ENCODE measurements around the gene CIC. TPM values are rescaled to one million over a fixed set of nuclear protein-coding genes. Genes with fewer than 3 reads are reported as not detected.

CIC gene
- total and polyA plus RNA-seq, 9 of the 15 experiments (the other 6 are each of a cell fraction or from before 2014, with no cell fraction given): 0.07 to 44.7 (median 8.6) TPM

DNA sequence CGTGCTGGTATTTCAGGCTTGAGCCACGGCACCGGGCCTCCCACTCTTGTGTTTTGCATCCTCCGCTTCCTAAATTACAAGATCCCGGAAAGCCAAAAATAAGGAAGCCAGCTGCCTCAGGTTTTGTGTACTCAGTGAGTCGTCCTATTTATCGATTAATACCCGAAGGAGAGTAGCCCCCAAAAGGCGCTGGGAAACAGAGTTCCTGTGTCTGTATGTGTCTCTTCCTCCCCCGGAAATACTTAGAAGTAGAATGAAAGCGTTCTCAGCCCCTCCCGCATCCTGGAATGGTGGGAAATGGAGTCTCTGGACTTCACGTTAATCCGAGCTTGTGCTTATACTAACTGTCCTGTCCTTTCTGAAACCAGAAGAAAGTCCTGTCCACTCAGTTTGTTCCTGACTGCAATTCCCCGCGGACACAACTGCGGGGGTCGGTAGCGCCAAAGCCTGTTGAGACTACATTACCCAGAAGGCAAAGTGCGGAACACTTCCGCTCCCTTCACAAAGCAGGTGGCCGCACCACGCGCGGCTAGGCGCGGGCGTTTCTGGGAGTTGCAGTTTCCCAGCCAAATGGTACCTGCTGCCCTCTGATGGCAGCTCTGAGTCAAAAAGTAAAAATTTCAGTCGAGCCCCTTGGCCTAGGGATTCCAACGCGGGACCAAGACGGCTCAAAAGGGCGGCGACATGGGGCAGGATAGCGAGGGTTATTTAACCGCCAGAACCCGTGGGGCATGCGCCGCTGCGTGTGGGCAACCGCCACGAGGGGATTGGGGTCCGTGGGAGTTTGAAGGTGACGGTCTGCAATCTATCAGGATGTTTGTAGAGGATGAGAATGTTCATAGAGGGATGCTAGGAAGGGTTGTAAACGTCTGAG, 24.5 kb upstream of the CIC start (continued):
- TF ChIP-seq, protein P1, sequence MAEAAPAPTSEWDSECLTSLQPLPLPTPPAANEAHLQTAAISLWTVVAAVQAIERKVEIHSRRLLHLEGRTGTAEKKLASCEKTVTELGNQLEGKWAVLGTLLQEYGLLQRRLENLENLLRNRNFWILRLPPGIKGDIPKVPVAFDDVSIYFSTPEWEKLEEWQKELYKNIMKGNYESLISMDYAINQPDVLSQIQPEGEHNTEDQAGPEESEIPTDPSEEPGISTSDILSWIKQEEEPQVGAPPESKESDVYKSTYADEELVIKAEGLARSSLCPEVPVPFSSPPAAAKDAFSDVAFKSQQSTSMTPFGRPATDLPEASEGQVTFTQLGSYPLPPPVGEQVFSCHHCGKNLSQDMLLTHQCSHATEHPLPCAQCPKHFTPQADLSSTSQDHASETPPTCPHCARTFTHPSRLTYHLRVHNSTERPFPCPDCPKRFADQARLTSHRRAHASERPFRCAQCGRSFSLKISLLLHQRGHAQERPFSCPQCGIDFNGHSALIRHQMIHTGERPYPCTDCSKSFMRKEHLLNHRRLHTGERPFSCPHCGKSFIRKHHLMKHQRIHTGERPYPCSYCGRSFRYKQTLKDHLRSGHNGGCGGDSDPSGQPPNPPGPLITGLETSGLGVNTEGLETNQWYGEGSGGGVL (CRISPR knock-in tag; IDR thresholded peaks at IDR 0.05): no peak
- TF ChIP-seq TAF9B (IDR thresholded peaks at IDR 0.05; ENCODE audit: partially characterized antibody) (no peak), ZNF282 (CRISPR knock-in tag; IDR thresholded peaks at IDR 0.05) (no peak), TGIF2 (CRISPR knock-in tag; IDR thresholded peaks at IDR 0.05) (no peak), RAD21 (CRISPR knock-in tag; conservative IDR thresholded peaks at IDR 0.05 in 1 of 2, IDR thresholded peaks at IDR 0.05 in 1 of 2) (peak; percentile 44; a peak in 3 of 4 replicates), NCOA1 (IDR thresholded peaks at IDR 0.05; ENCODE audit: low read depth) (no peak), ELK1 (CRISPR knock-in tag; IDR thresholded peaks at IDR 0.05) (no peak), BDP1 (IDR thresholded peaks at IDR 0.05; ENCODE audit: insufficient read depth, insufficient read length) (no peak), HNRNPL (IDR thresholded peaks at IDR 0.05; ENCODE audit: low read depth, low read length) (no peak), SREBF1 (IDR thresholded peaks at IDR 0.05; ENCODE audit: borderline replicate concordance, low read depth, low read length) (peak; percentile 69; the same call in 1 of the 2 replicates), ZNF41 (CRISPR knock-in tag; conservative IDR thresholded peaks at IDR 0.05) (peak; percentile 66; the same call in 1 of the 2 replicates), SIN3B (IDR thresholded peaks at IDR 0.05; ENCODE audit: low read depth) (no peak), ETV6 (IDR thresholded peaks at IDR 0.05; ENCODE audit: borderline replicate concordance in 1 of 2, low read depth in 2 of 2, low read length in 1 of 2) (no peak), ETV6 (CRISPR knock-in tag; IDR thresholded peaks at IDR 0.05; ENCODE audit: borderline replicate concordance) (no peak), ELF1 (tag; IDR thresholded peaks at IDR 0.05) (peak; percentile 99), ZNF507 (tag; conservative IDR thresholded peaks at IDR 0.05) (no peak), NELFE (IDR thresholded peaks at IDR 0.05; ENCODE audit: insufficient read depth, insufficient read length) (no peak)
- TF ChIP-seq, protein P2, sequence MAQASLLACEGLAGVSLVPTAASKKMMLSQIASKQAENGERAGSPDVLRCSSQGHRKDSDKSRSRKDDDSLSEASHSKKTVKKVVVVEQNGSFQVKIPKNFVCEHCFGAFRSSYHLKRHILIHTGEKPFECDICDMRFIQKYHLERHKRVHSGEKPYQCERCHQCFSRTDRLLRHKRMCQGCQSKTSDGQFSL (CRISPR knock-in tag; IDR thresholded peaks at IDR 0.05): no peak
- TF ChIP-seq, protein P2 (tag; IDR thresholded peaks at IDR 0.05): no peak
- TF ChIP-seq, protein P3, sequence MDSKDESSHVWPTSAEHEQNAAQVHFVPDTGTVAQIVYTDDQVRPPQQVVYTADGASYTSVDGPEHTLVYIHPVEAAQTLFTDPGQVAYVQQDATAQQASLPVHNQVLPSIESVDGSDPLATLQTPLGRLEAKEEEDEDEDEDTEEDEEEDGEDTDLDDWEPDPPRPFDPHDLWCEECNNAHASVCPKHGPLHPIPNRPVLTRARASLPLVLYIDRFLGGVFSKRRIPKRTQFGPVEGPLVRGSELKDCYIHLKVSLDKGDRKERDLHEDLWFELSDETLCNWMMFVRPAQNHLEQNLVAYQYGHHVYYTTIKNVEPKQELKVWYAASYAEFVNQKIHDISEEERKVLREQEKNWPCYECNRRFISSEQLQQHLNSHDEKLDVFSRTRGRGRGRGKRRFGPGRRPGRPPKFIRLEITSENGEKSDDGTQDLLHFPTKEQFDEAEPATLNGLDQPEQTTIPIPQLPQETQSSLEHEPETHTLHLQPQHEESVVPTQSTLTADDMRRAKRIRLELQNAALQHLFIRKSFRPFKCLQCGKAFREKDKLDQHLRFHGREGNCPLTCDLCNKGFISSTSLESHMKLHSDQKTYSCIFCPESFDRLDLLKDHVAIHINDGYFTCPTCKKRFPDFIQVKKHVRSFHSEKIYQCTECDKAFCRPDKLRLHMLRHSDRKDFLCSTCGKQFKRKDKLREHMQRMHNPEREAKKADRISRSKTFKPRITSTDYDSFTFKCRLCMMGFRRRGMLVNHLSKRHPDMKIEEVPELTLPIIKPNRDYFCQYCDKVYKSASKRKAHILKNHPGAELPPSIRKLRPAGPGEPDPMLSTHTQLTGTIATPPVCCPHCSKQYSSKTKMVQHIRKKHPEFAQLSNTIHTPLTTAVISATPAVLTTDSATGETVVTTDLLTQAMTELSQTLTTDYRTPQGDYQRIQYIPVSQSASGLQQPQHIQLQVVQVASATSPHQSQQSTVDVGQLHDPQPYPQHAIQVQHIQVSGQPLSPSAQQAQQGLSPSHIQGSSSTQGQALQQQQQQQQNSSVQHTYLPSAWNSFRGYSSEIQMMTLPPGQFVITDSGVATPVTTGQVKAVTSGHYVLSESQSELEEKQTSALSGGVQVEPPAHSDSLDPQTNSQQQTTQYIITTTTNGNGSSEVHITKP (IDR thresholded peaks at IDR 0.05; ENCODE audit: partially characterized antibody): peak; percentile 52
